Stimulated activated CD8-positive, alpha-beta memory T cell treated with anti-CD3 and anti-CD28 coated beads, Interleukin-4, amount 100 ng/mL, for 4 hours (primary cell): Measurements from ENCODE around the gene NKAPL.
"Not testable (repeated sequence)": the region's sequence is repeated elsewhere in the genome, so short reads cannot be mapped to it uniquely, and the experiment has no call there.

Source experiments
- DNase-seq, 2 donors: peaks; one replicate each; pipeline ENCODE4 v3.0.0-alpha.2; 2020; ENCODE audit warnings: low read depth in 2 of 2, low spot score in 1 of 2

The NKAPL gene

GRCh38 chr6:28296520-28297060 lies 37.5 kb downstream of the NKAPL start:
- no peak for DNase-seq

- DNase-seq: no peak
Measured at GRCh38 chr6:28303570-28303969, 44.5 kb downstream of the NKAPL start.

GRCh38 chr6:28306363-28306762 lies 47.3 kb downstream of the NKAPL start:
- DNase-seq: not testable (repeated sequence)
